Choroid plexus epithelial cell (primary cell): ENCODE results near the gene IRX4.
"Not testable (repeated sequence)": the region's sequence is repeated elsewhere in the genome, so short reads cannot be mapped to it uniquely, and the experiment has no call there.

Experiments used
- DNase-seq: peaks from one replicate; pipeline ENCODE4 v3.0.0-alpha.2; 2010; ENCODE audit warnings: low read depth
- H3K4me3 ChIP-seq: 2 replicates; pipeline ENCODE4 v1.5.1; 2011; ENCODE audit warnings: low read depth, mild to moderate bottlenecking, control low read depth, low read length, moderate library complexity
- CTCF ChIP-seq: conservative IDR thresholded peaks from 2 replicates; pipeline ENCODE4 v1.5.1; 2011; ENCODE audit warnings: low read depth, mild to moderate bottlenecking, control low read depth, inconsistent platforms, low read length, moderate library complexity

The IRX4 gene

GRCh38 chr5:1850324-1851154, 32.2 kb downstream of the IRX4 start:
- no peak for DNase-seq
- TF ChIP-seq CTCF = no peak
- no peak overlapping the region for H3K4me3 ChIP-seq

- TF ChIP-seq CTCF = no peak
- no peak for DNase-seq
- H3K4me3 ChIP-seq = no peak overlapping the region
Observed at GRCh38 chr5:1847611-1848010, 35.1 kb downstream of the IRX4 start.

- no peak overlapping the region for H3K4me3 ChIP-seq
- no peak for DNase-seq
- TF ChIP-seq CTCF = no peak
Observed at GRCh38 chr5:1847056-1847455, 35.7 kb downstream of the IRX4 start.

- H3K4me3 ChIP-seq = no peak overlapping the region
- no peak for DNase-seq
- TF ChIP-seq CTCF = no peak
Observed at GRCh38 chr5:1846583-1846982, 36.1 kb downstream of the IRX4 start.

- no peak overlapping the region for H3K4me3 ChIP-seq
- TF ChIP-seq CTCF = no peak
- DNase-seq = no peak
Observed at GRCh38 chr5:1845696-1846095, 37.0 kb downstream of the IRX4 start.

GRCh38 chr5:1844708-1845436, 37.9 kb downstream of the IRX4 start:
- no peak for TF ChIP-seq CTCF
- no peak for DNase-seq
- no peak overlapping the region for H3K4me3 ChIP-seq

- not testable (repeated sequence) for H3K4me3 ChIP-seq, DNase-seq
Observed at GRCh38 chr5:1843761-1844160, 39.0 kb downstream of the IRX4 start.
